Endothelial cell of umbilical vein (primary cell): ENCODE results near the gene RGS11. TPM values are rescaled to one million over a fixed set of nuclear protein-coding genes. Genes with fewer than 3 reads are reported as not detected.

Experiments
- BruUV-seq: library from RNA; stranded (reverse); fragments of 400-500 nt; replicated peaks from 2 replicates; lab custom pipeline; 2021; lab: Mats Ljungman, UMichigan
- CTCF ChIA-PET: fragments of 300-600, 350-600 bp; sonication (Branson Sonifier 250); formaldehyde crosslinking; loops from one replicate; lab custom pipeline; 2021; ENCODE audit warnings: antibody characterized with exemption, inconsistent platforms; lab: Charles Lee
- POLR2A ChIA-PET: fragments of 300-600, 350-600 bp; sonication (Branson Sonifier 250); formaldehyde crosslinking; loops from one replicate; lab custom pipeline; 2021; ENCODE audit warnings: antibody characterized with exemption, inconsistent platforms; lab: Charles Lee
- DNase-seq: peaks from one replicate; pipeline ENCODE4 v3.0.0-alpha.2; 2011; ENCODE audit warnings: low read depth, low spot score
- FAIRE-seq: peaks from 2 replicates; lab custom pipeline; 2011; peaks lifted over from hg19 to GRCh38; lab: Jason Lieb, UNC
- H2AFZ ChIP-seq: 2 replicates; pipeline ENCODE4 v1.6.0; 2012; ENCODE audit warnings: low read depth, low read length, control low read depth, inconsistent platforms
- H3K27ac ChIP-seq: 2 replicates; pipeline ENCODE4 v1.5.1; 2011; ENCODE audit warnings: low read depth, mild to moderate bottlenecking, control low read depth, low read length, moderate library complexity; ENCODE audit not compliant: insufficient read depth
- H3K27me3 ChIP-seq, 2 experiments: 2 replicates each; pipeline versions ENCODE4 v1.6.0 to v1.6.1; 2011; ENCODE audit warnings: low read length in 2 of 2, mixed read lengths in 1 of 2; ENCODE audit not compliant: control insufficient read depth in 2 of 2, insufficient read depth in 2 of 2
- H3K36me3 ChIP-seq, 2 experiments: 2 replicates in 1 of 2; 3 replicates in 1 of 2; pipeline ENCODE4 v1.5.1; 2011; ENCODE audit warnings: low read length in 2 of 2, mild to moderate bottlenecking in 1 of 2, moderate library complexity in 1 of 2; ENCODE audit not compliant: control insufficient read depth in 2 of 2, insufficient read depth in 2 of 2; ENCODE audit errors: extremely low read depth in 1 of 2
- H3K4me1 ChIP-seq: 3 replicates; pipeline ENCODE4 v1.5.1; 2011; ENCODE audit warnings: mild to moderate bottlenecking, low read length; ENCODE audit not compliant: control insufficient read depth, insufficient read depth; ENCODE audit errors: extremely low read depth
- H3K4me2 ChIP-seq: 2 replicates; pipeline ENCODE4 v1.6.1; 2011; ENCODE audit warnings: low read length, control low read depth, mixed read lengths; ENCODE audit not compliant: insufficient read depth
- H3K4me3 ChIP-seq, 3 experiments: fragments of 200-600 bp in 1 of 3; sonication (generic), shearing (Covaris generic) in 1 of 3; replicated peaks in 1 of 3; 2 replicates each; pipeline ENCODE4 v1.5.1; 2011 to 2016; ENCODE audit warnings: control low read depth in 3 of 3, low read length in 3 of 3, mild to moderate bottlenecking in 2 of 3, inconsistent platforms in 1 of 3, low read depth in 1 of 3, moderate library complexity in 1 of 3; ENCODE audit not compliant: insufficient read depth in 1 of 3
- H3K79me2 ChIP-seq: 2 replicates; pipeline ENCODE4 v1.6.0; 2012; ENCODE audit warnings: low read length, inconsistent platforms; ENCODE audit not compliant: control insufficient read depth, insufficient read depth
- H3K9ac ChIP-seq: replicated peaks from 2 replicates; pipeline ENCODE3; 2011; ENCODE audit warnings: low read length, control low read depth; ENCODE audit not compliant: insufficient read depth; ENCODE audit errors: extremely low read depth
- H3K9me1 ChIP-seq: replicated peaks from 3 replicates; pipeline ENCODE4 v1.6.0; 2011; ENCODE audit warnings: mild to moderate bottlenecking, low read length; ENCODE audit not compliant: control insufficient read depth, insufficient read depth; ENCODE audit errors: extremely low read depth
- H3K9me3 ChIP-seq: replicated peaks from 2 replicates; pipeline ENCODE4 v1.5.1; 2012; ENCODE audit warnings: low read length, inconsistent platforms; ENCODE audit not compliant: control insufficient read depth, insufficient read depth
- H4K20me1 ChIP-seq: replicated peaks from 2 replicates; pipeline ENCODE3; 2011; ENCODE audit warnings: mild to moderate bottlenecking, low read length; ENCODE audit not compliant: control insufficient read depth, insufficient read depth; ENCODE audit errors: extremely low read depth
- FOS ChIP-seq: IDR thresholded peaks from 2 replicates; pipeline ENCODE4 v1.6.1; 2011; ENCODE audit warnings: mild to moderate bottlenecking, low read length, moderate library complexity, borderline replicate concordance; ENCODE audit not compliant: insufficient read depth
- GATA2 ChIP-seq: IDR thresholded peaks from 2 replicates; pipeline ENCODE4 v1.7.0; 2011; ENCODE audit warnings: low read depth, mild to moderate bottlenecking, moderate library complexity, mixed read lengths, low read length; ENCODE audit not compliant: insufficient read length, insufficient read depth
- JUN ChIP-seq: IDR thresholded peaks from 2 replicates; pipeline ENCODE4 v1.6.1; 2011; ENCODE audit warnings: borderline replicate concordance, low read depth; ENCODE audit not compliant: insufficient read length, insufficient read depth
- POLR2AphosphoS5 ChIP-seq: IDR thresholded peaks from 2 replicates; pipeline ENCODE4 v1.6.1; 2012; ENCODE audit warnings: low read depth, mild to moderate bottlenecking, control low read depth, low read length, moderate library complexity; ENCODE audit not compliant: insufficient read depth
- dilution Hi-C: fragments of 300-500 bp; cut with MboI; formaldehyde crosslinking; loops from one replicate; pipeline ENCODE4 v1.15.0; 2019; ENCODE audit warnings: low sequenced_read_pairs; ENCODE audit not compliant: extremely low pct_ligation_motif_present
- intact Hi-C: fragments of 100-400 bp; cut with micrococcal nuclease; formaldehyde crosslinking; loops from one replicate; pipeline ENCODE4 v1.10.0; 2022
- polyA plus RNA-seq, 4 experiments: library from polyadenylated mRNA; depleted of rRNA in 3 of 4; stranded (reverse) in 3 of 4; unstranded in 1 of 4; fragments of >200 nt; gene quantifications; 2 replicates each; pipeline versions ENCODE4 v1.2.1 to v1.2.3, GENCODE V29; 2011 to 2012; ENCODE audit warnings: missing spikeins in 1 of 4
- total RNA-seq: library from RNA; stranded (reverse); gene quantifications from 2 replicates; pipeline ENCODE4 v1.2.3, GENCODE V29; 2021
- TF ChIP-seq, protein P1 (sequence below), 2 donors: IDR thresholded peaks; 1 replicate in 1 of 2; 2 replicates in 1 of 2; pipeline ENCODE4 v1.5.1; 2011; ENCODE audit warnings: low read length in 2 of 2, mild to moderate bottlenecking in 2 of 2, moderate library complexity in 2 of 2, control low read depth in 1 of 2, inconsistent platforms in 1 of 2, low read depth in 1 of 2; ENCODE audit not compliant: insufficient read depth in 1 of 2; ENCODE audit errors: extremely low read depth in 1 of 2
- TF ChIP-seq, protein P2 (sequence below): IDR thresholded peaks from 2 replicates; pipeline ENCODE4 v1.6.1; 2011; ENCODE audit not compliant: insufficient read depth, insufficient read length

Gene RGS11
- total and polyA plus RNA-seq, 2 donors (not counting 3 experiments of a cell fraction or from before 2014, with no cell fraction given), result 3.0 to 4.9 TPM

DNA sequence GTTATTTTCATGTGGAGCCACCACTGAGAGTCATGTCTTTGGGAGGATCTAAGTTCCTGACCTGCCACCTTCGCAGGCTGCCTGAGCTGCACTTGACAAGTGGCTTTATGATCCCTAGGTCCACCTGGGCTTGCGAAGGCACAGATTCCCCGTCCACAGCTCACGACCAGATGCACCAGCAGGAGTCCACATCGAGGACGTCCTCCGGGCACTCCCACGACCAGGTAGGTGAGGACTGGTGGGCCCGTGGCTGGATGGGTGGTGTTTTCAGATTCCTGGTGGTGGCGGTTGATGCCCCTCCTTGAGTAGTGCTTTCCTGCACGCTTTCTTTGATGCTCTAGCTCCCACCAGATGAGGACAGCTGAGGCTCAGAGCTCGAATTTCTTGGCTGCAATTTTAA lies 26.3 kb downstream of the RGS11 start:
- CTCF ChIA-PET, result interaction anchor here (0.7 kb wide), 1 partner anchor 152 kb away, joined by 4 read pairs; no protein-coding TSS in a partner anchor

More for the DNA sequence above, 26.3 kb downstream of the RGS11 start:
- TF ChIP-seq JUN (no peak), POLR2AphosphoS5 (no peak), FOS (no peak), GATA2 (no peak)
- TF ChIP-seq, protein P1, sequence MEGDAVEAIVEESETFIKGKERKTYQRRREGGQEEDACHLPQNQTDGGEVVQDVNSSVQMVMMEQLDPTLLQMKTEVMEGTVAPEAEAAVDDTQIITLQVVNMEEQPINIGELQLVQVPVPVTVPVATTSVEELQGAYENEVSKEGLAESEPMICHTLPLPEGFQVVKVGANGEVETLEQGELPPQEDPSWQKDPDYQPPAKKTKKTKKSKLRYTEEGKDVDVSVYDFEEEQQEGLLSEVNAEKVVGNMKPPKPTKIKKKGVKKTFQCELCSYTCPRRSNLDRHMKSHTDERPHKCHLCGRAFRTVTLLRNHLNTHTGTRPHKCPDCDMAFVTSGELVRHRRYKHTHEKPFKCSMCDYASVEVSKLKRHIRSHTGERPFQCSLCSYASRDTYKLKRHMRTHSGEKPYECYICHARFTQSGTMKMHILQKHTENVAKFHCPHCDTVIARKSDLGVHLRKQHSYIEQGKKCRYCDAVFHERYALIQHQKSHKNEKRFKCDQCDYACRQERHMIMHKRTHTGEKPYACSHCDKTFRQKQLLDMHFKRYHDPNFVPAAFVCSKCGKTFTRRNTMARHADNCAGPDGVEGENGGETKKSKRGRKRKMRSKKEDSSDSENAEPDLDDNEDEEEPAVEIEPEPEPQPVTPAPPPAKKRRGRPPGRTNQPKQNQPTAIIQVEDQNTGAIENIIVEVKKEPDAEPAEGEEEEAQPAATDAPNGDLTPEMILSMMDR (IDR thresholded peaks at IDR 0.05; ENCODE audit: extremely low read depth in 1 of 2, insufficient read depth in 1 of 2, low read depth in 1 of 2, low read length in 2 of 2), result no peak
- TF ChIP-seq, protein P2, sequence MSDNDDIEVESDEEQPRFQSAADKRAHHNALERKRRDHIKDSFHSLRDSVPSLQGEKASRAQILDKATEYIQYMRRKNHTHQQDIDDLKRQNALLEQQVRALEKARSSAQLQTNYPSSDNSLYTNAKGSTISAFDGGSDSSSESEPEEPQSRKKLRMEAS, result no peak
- Histone ChIP-seq H4K20me1 (no peaks in the 10 kb centered on the region), H2AFZ (no peak overlapping the region), H3K36me3 (peaks cover 0 to 2% of the 10 kb centered on the region in 2 experiments), H3K79me2 (no peaks in the 10 kb centered on the region), H3K4me1 (peaks cover 12% of the 10 kb centered on the region), H3K9me1 (no peaks in the 10 kb centered on the region), H3K27ac (no peak overlapping the region), H3K27me3 (no peaks in the 10 kb centered on the region), H3K9ac (no peak overlapping the region), H3K4me3 (no peak overlapping the region), H3K9me3 (no peaks in the 10 kb centered on the region), H3K4me2 (no peak overlapping the region)
- dilution Hi-C loops, result no loop called here
- intact Hi-C loops, result no loop called here
- POLR2A ChIA-PET, result interaction anchor here (0.6 kb wide), 1 partner anchor 11 kb away, joined by 4 read pairs; no protein-coding TSS in a partner anchor
- no peak for DNase-seq
- no peak for FAIRE-seq
- BruUV-seq, result no TSS peak
